Loucy (cell line): ENCODE results near the gene RANBP3L.

Experiments used
- H2AFZ ChIP-seq: fragments of 200-600 bp; sonication (generic); 2 replicates; pipeline ENCODE4 v1.6.0; 2016; ENCODE audit warnings: antibody characterized with exemption, mild to moderate bottlenecking, low read length, moderate library complexity
- H3F3A ChIP-seq: fragments of 200-600 bp; 2 replicates; pipeline ENCODE4 v1.6.0; 2016; ENCODE audit warnings: antibody characterized with exemption, low read depth, mild to moderate bottlenecking
- H3K27me3 ChIP-seq: fragments of 200-600 bp; sonication (generic); 2 replicates; pipeline ENCODE4 v1.6.1; 2014; ENCODE audit warnings: low read length, mild to moderate bottlenecking; ENCODE audit not compliant: insufficient read depth, poor library complexity, severe bottlenecking
- H3K36me3 ChIP-seq: fragments of 200-600 bp; sonication (generic); 2 replicates; pipeline ENCODE4 v1.6.1; 2016; ENCODE audit warnings: low read length; ENCODE audit not compliant: insufficient read depth
- H3K4me1 ChIP-seq: fragments of 200-600 bp; sonication (generic); 2 replicates; pipeline ENCODE4 v1.5.1; 2014; ENCODE audit warnings: low read length, mild to moderate bottlenecking; ENCODE audit not compliant: insufficient read depth, poor library complexity, severe bottlenecking
- H3K4me2 ChIP-seq: fragments of 200-600 bp; sonication (generic); 2 replicates; pipeline ENCODE4 v1.6.0; 2014; ENCODE audit warnings: antibody characterized with exemption, low read length, low read depth, mild to moderate bottlenecking; ENCODE audit not compliant: poor library complexity, severe bottlenecking
- H3K4me3 ChIP-seq: fragments of 200-600 bp; sonication (generic); 2 replicates; pipeline ENCODE4 v1.5.1; 2014; ENCODE audit warnings: low read length, mild to moderate bottlenecking, mixed read lengths; ENCODE audit not compliant: poor library complexity, severe bottlenecking
- H3K79me2 ChIP-seq: fragments of 200-600 bp; sonication (generic); 2 replicates; pipeline ENCODE4 v1.6.1; 2014; ENCODE audit warnings: low read length; ENCODE audit not compliant: insufficient read depth
- H3K9ac ChIP-seq: fragments of 200-600 bp; sonication (generic); 2 replicates; pipeline ENCODE4 v1.6.0; 2014; ENCODE audit warnings: mild to moderate bottlenecking, low read depth, low read length, moderate library complexity; ENCODE audit not compliant: poor library complexity, severe bottlenecking
- H3K9me2 ChIP-seq: fragments of 200-600 bp; sonication (generic); replicated peaks from 2 replicates; pipeline ENCODE4 v1.6.1; 2016; ENCODE audit warnings: low read depth, low read length, mixed read lengths
- H3K9me3 ChIP-seq: fragments of 200-600 bp; sonication (generic); 2 replicates; pipeline ENCODE4 v1.6.1; 2014; ENCODE audit warnings: mild to moderate bottlenecking, antibody characterized with exemption, low read length, low read depth; ENCODE audit not compliant: insufficient read depth
- H4K20me1 ChIP-seq: fragments of 200-600 bp; sonication (generic); 2 replicates; pipeline ENCODE4 v1.6.0; 2014; ENCODE audit warnings: antibody characterized with exemption, low read length, mild to moderate bottlenecking; ENCODE audit not compliant: insufficient read depth, poor library complexity, severe bottlenecking
- EZH2phosphoT487 ChIP-seq: fragments of 200-600 bp; IDR thresholded peaks from 2 replicates; pipeline ENCODE4 v1.6.1; 2018; ENCODE audit warnings: antibody characterized with exemption, mild to moderate bottlenecking, moderate library complexity, borderline replicate concordance
- TF ChIP-seq, protein P1 (sequence below): fragments of 200-600 bp; sonication (generic); conservative IDR thresholded peaks from 2 replicates; pipeline ENCODE4 v1.5.1; 2014; ENCODE audit warnings: mild to moderate bottlenecking, antibody characterized with exemption, low read length

Gene RANBP3L

DNA sequence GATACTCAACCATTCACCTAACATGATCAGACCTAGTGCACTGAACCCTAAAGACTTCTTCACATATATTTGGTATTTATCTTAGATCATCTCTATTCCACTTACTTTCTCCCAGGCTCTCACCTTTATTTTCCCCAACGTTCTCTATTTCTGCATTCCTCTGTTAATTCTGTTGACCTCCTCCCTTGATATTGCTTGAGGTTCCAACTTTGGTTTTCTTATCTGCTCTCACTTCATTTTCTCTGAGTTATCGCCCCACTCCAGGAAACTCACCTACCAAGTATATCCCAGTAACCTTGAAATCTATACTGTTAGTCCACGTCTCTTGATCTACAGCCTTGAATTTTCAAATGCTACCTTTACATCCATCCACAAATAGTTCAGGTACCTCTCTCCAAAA is 69.2 kb downstream of the RANBP3L start:
- H3K36me3 ChIP-seq: no peaks in the 10 kb centered on the region
- no peaks in the 10 kb centered on the region for H3K9me3 ChIP-seq
- H3K4me1 ChIP-seq: peaks cover 21% of the 10 kb centered on the region
- H3K79me2 ChIP-seq: peaks cover 24% of the 10 kb centered on the region; the same call in 1 of the 2 replicates
- H3K9me2 ChIP-seq: no peaks in the 10 kb centered on the region
- H3K27me3 ChIP-seq: no peaks in the 10 kb centered on the region
- no peaks in the 10 kb centered on the region for H3F3A ChIP-seq
- no peak overlapping the region for H3K4me2 ChIP-seq
- no peak overlapping the region for H3K4me3 ChIP-seq
- no peak overlapping the region for H2AFZ ChIP-seq
- TF ChIP-seq, protein P1, sequence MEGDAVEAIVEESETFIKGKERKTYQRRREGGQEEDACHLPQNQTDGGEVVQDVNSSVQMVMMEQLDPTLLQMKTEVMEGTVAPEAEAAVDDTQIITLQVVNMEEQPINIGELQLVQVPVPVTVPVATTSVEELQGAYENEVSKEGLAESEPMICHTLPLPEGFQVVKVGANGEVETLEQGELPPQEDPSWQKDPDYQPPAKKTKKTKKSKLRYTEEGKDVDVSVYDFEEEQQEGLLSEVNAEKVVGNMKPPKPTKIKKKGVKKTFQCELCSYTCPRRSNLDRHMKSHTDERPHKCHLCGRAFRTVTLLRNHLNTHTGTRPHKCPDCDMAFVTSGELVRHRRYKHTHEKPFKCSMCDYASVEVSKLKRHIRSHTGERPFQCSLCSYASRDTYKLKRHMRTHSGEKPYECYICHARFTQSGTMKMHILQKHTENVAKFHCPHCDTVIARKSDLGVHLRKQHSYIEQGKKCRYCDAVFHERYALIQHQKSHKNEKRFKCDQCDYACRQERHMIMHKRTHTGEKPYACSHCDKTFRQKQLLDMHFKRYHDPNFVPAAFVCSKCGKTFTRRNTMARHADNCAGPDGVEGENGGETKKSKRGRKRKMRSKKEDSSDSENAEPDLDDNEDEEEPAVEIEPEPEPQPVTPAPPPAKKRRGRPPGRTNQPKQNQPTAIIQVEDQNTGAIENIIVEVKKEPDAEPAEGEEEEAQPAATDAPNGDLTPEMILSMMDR: no peak
- no peak for TF ChIP-seq EZH2phosphoT487
- H4K20me1 ChIP-seq: peaks cover 4% of the 10 kb centered on the region
- H3K9ac ChIP-seq: no peak overlapping the region

DNA sequence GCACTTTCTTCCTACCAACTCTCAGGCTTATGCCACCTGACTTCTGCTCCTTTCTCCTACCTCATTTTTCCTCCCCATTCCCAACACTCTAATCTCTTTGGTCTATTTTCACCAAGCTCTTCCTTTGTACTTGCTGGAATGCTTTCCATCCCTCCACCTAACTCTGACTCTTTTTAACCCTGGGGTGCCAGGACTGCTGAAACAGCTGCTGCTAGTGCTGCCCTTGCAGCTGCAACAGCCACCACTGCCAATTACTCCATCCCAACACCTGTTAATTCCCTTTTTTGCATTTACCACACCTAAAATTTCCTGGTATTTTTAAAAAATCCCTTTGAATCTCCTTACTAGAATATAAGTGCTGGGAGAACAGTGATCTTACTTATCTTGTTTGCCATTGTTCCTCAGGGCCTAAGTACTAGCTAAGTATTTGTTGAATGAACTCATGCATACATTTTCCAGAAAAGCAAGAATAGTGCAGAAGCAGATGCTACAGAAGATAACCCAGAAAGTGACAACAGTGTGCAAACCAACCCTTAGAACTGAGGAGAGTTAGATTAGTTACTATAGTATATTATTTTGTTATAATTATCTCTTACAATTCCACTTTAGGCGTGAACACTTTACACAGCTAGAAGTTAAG is 71.4 kb downstream of the RANBP3L start:
- peak overlapping the region; percentile 12 for H3K4me2 ChIP-seq

DNA sequence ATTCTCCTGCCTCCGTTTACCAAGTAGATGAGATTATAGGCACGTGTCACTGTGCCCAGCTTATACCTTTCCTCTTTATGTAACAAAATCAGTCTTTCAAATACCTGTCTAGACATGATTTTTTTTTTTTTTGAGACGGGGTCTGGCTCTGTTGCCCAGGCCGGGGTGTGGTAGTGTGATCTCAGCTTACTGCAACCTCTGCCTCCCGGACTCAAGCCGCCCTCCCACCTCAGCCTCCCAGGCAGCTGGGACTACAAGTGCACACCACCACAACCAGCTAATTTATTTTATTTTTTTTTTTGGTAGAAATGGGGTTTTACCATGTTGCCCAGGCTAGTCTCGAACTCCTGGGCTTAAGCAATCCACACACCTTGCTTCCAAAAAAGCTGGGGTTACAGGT is 73.2 kb downstream of the RANBP3L start:
- H3K36me3 ChIP-seq: peaks cover 26% of the 10 kb centered on the region; the same call in 1 of the 2 replicates
- H4K20me1 ChIP-seq: no peaks in the 10 kb centered on the region
- no peak overlapping the region for H3K9ac ChIP-seq
- TF ChIP-seq, protein P1: no peak
- no peak for TF ChIP-seq EZH2phosphoT487
- H3K4me3 ChIP-seq: no peak overlapping the region
- peaks cover 7% of the 10 kb centered on the region for H3K4me1 ChIP-seq
- no peaks in the 10 kb centered on the region for H3K9me3 ChIP-seq
- H3K4me2 ChIP-seq: no peak overlapping the region
- H3K79me2 ChIP-seq: peaks cover 11% of the 10 kb centered on the region; the same call in 1 of the 2 replicates
- H3K9me2 ChIP-seq: no peaks in the 10 kb centered on the region
- H2AFZ ChIP-seq: no peak overlapping the region
- no peaks in the 10 kb centered on the region for H3F3A ChIP-seq
- no peaks in the 10 kb centered on the region for H3K27me3 ChIP-seq

More for the DNA sequence above, 71.4 kb downstream of the RANBP3L start:
- peaks cover 7% of the 10 kb centered on the region for H3K4me1 ChIP-seq
- no peak overlapping the region for H3K9ac ChIP-seq
- peaks cover 12% of the 10 kb centered on the region; the same call in 1 of the 2 replicates for H3K36me3 ChIP-seq
- H4K20me1 ChIP-seq: no peaks in the 10 kb centered on the region
- no peaks in the 10 kb centered on the region for H3K9me2 ChIP-seq
- no peaks in the 10 kb centered on the region for H3K9me3 ChIP-seq
- H2AFZ ChIP-seq: no peak overlapping the region
- H3K79me2 ChIP-seq: peaks cover 13% of the 10 kb centered on the region; the same call in 1 of the 2 replicates
- TF ChIP-seq EZH2phosphoT487: no peak
- TF ChIP-seq, protein P1: no peak
- H3K27me3 ChIP-seq: no peaks in the 10 kb centered on the region
- H3K4me3 ChIP-seq: no peak overlapping the region
- H3F3A ChIP-seq: no peaks in the 10 kb centered on the region
